Ovary (tissue), 9 donors: Measurements from ENCODE around the gene ITGA2. TPM values are rescaled to one million over a fixed set of nuclear protein-coding genes. Genes with fewer than 3 reads are reported as not detected.

Source experiments
- DNase-seq, 5 donors: peaks; one replicate each; pipeline ENCODE4 v3.0.0-alpha.2; 2019 to 2020
- H3K27ac ChIP-seq, 2 donors: fragments of 200-600 bp; one replicate each; pipeline versions ENCODE4 v1.5.1 to v1.8.0; 2019 to 2022
- H3K27me3 ChIP-seq: fragments of 200-600 bp; one replicate; pipeline ENCODE4 v1.8.0; 2022
- H3K36me3 ChIP-seq: fragments of 200-600 bp; sonication (generic); one replicate; pipeline ENCODE4 v1.5.1; 2019
- H3K4me1 ChIP-seq: one replicate; pipeline ENCODE4 v1.8.1; 2013; ENCODE audit warnings: mild to moderate bottlenecking, moderate library complexity; ENCODE audit not compliant: insufficient read depth
- H3K4me3 ChIP-seq: fragments of 200-600 bp; sonication (generic); one replicate; pipeline ENCODE4 v1.5.1; 2017
- H3K9me3 ChIP-seq, 2 donors: fragments of 200-600 bp in 1 of 2; sonication (generic) in 1 of 2; one replicate each; pipeline versions ENCODE4 v1.5.1 to v1.8.1; 2013 to 2019; ENCODE audit warnings: mild to moderate bottlenecking in 1 of 2, moderate library complexity in 1 of 2
- EP300 ChIP-seq: sonication (generic); formaldehyde crosslinking; IDR thresholded peaks from one replicate; pipeline ENCODE4 v1.6.1; 2017; ENCODE audit warnings: antibody characterized with exemption
- POLR2A ChIP-seq: fragments of 450-650 bp; IDR thresholded peaks from one replicate; pipeline ENCODE4 v1.6.1; 2017; ENCODE audit warnings: antibody characterized with exemption, mild to moderate bottlenecking, moderate library complexity
- WGBS, 3 donors: extraction: QIAGEN DNeasy Blood & Tissue Kit in 1 of 3; methylation state at CpG; one replicate each; pipeline versions ENCODE4 v1.1.5 to v1.1.7; 2013 to 2017; 5-methylcytosine and 5-hydroxymethylcytosine counted together
- intact Hi-C, 4 donors: fragments of 100-400 bp; cut with DNase I; formaldehyde crosslinking; loops; one replicate each; pipeline versions ENCODE4 v1.11.0 to v1.15.1; 2022 to 2023
- polyA plus RNA-seq, 2 donors: library from polyadenylated mRNA; stranded (reverse); fragments of 200-250 nt in 1 of 2; fragments of 350-450 nt in 1 of 2; fragmentation: Illumina TruSeq in 1 of 2; extraction: RNeasy Lipid Tissue Mini Kit (QIAGEN cat#74804) in 1 of 2; gene quantifications; one replicate each; pipeline ENCODE4 v1.2.3, GENCODE V29; 2013 to 2014
- total RNA-seq, 7 donors: library from RNA; depleted of rRNA in 2 of 7; stranded (reverse); fragments of >200 nt in 2 of 7; fragmentation: NEBNext Ultra II Directional in 3 of 7; extraction: Animal tissue kit (Norgen Biotek cat#: 25700) in 3 of 7; gene quantifications; one replicate each; pipeline versions ENCODE4 v1.1.0 to v1.2.4, GENCODE V29; 2016 to 2023
- TF ChIP-seq, protein P1 (sequence below), 3 donors: fragments of 450-650 bp in 2 of 3; fragments of 200-600 bp in 1 of 3; IDR thresholded peaks; one replicate each; pipeline versions ENCODE4 v1.5.1 to v1.8.0; 2016 to 2022; ENCODE audit warnings: antibody characterized with exemption in 3 of 3, mild to moderate bottlenecking in 1 of 3
- donor health status: DM: no; HTN: no; CAD: no; lungs with moderate emphysema.
- donor health status: DM: no; HTN: no; CAD: no.
- donor health status: Bipolar disorder and iron deficiency.
- donor health status: DM: yes; HTN: yes; CAD: no.
- donor health status: DM: no; HTN: no; CAD: no.
- donor health status: DM: yes; HTN: yes; CAD: no.

The ITGA2 gene
- total and polyA plus RNA-seq, 9 donors = 0.36 to 8.4 (median 1.7) TPM

DNA sequence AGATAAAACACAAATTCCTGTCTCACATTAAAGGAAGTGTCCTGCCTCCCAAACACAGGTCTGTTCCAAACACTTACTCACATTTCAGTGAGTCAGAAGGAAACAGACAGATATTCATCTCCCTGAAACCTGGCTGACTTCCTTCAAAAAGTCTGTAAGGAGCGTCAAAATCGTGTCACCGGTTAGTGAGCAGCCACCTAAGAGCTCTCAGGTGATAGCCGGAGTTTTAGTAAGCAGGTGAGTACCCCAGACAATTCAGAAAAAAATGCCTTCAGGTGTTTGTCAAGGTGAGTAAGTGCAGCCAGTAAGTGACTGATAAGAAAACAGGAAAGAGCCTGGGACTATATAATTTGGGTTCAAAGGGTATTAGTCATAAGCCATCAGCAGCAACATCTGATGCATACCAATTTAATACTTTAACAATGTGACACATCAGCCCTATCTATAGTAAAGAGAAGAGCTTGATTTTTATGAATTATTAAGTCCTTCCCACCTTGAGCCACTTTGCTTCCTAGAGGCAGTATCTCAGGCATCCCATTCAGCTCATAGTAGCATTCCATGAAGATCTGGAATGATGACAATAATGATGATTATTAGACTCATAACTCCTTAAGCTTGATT, 1.3 kb upstream of the ITGA2 start:
- Histone ChIP-seq H3K27me3 (no peaks in the 10 kb centered on the region), H3K36me3 (no peaks in the 10 kb centered on the region), H3K4me3 (no peak overlapping the region), H3K27ac (no peak overlapping the region), H3K4me1 (peaks cover 4% of the 10 kb centered on the region), H3K9me3 (no peaks in the 10 kb centered on the region)
- TF ChIP-seq EP300 (no peak), POLR2A (no peak)
- TF ChIP-seq, protein P1, sequence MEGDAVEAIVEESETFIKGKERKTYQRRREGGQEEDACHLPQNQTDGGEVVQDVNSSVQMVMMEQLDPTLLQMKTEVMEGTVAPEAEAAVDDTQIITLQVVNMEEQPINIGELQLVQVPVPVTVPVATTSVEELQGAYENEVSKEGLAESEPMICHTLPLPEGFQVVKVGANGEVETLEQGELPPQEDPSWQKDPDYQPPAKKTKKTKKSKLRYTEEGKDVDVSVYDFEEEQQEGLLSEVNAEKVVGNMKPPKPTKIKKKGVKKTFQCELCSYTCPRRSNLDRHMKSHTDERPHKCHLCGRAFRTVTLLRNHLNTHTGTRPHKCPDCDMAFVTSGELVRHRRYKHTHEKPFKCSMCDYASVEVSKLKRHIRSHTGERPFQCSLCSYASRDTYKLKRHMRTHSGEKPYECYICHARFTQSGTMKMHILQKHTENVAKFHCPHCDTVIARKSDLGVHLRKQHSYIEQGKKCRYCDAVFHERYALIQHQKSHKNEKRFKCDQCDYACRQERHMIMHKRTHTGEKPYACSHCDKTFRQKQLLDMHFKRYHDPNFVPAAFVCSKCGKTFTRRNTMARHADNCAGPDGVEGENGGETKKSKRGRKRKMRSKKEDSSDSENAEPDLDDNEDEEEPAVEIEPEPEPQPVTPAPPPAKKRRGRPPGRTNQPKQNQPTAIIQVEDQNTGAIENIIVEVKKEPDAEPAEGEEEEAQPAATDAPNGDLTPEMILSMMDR (IDR thresholded peaks at IDR 0.05) = no peak
- 85 to 89% (median 86%) methylated on average over 4 of the region's 4 CpGs for WGBS, 3 donors
- intact Hi-C loops = no loop called here
- no peak for DNase-seq

DNA sequence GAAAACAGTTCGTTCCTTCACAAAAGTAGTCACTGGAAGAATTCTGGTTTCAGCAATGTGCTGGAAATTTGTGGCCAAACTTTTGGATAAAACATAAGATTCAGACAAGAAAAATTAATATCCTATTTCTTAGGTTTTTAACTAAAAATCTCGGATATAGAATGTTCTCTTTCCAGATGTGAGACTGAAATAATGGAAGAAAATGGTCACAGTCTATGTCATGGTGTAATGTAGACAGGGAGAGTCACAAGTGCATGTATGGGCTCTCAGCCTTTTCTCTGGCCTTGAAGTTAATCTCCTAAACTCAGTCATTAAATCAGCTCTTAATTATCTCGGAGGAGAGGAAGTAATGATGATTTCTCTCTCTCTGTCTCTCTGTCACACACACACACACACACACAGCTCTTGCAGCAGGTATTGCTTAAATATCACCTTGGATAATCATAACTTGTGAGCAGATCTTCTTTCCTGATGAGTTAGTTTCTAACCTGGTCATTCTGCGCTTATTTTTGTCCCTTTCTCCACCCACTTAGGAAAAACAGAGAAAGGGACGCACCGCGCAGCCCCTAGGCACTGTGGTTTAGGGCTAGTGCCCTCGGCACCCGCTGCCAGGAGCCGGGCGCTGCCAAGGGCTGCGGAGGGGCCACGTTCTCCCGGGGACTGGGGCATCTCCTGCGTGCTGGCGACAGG, 672 bp upstream of the ITGA2 start:
- no peak for DNase-seq
- intact Hi-C loops = no loop called here
- H3K4me1 ChIP-seq = peaks cover 4% of the 10 kb centered on the region
- H3K27ac ChIP-seq = no peak overlapping the region
- H3K27me3 ChIP-seq = no peaks in the 10 kb centered on the region
- 6 to 12% (median 8%) methylated on average over 14 to 16 of the region's 16 CpGs for WGBS, 3 donors
- H3K36me3 ChIP-seq = no peaks in the 10 kb centered on the region
- H3K4me3 ChIP-seq = peak overlapping the region; percentile 45
- H3K9me3 ChIP-seq = no peaks in the 10 kb centered on the region
- TF ChIP-seq, protein P1 (IDR thresholded peaks at IDR 0.05) = no peak
- TF ChIP-seq POLR2A (no peak), EP300 (no peak)

DNA sequence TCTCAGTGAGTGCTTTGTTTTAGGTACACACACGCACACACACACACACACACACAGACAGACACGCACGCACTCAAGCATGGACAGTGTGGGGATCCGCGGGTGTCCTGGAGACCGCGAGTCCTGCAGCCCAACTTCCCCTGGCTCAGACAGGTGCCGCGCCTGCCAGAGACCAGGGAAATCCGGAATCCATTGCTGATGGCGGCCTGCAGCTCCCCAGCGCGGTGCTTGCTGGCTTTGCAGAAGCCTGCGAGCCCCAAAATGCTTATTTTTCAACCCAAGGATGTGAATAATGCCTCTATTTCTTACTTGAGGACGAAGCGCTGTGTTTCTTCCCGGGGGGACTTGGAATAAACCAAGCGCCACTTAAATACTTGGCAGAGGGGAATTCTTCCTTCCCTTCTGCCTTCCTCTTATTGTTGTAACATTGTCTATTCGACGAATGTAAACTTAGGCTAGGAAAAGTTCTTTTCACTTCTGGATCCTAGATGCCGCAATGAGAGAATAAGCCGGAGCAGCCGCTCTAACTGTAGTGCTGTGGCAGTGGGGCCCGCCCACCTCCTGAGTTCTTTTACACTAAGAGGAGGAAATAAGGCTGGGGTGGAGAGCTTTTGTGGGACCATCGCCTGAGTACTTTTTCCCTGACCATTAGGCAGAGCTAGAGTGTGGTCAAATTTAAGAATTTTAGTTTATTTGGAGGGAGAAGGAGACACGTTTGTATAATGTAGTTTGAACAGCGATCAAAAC, 802 bp downstream of the ITGA2 start:
- Histone ChIP-seq H3K36me3 (no peaks in the 10 kb centered on the region), H3K4me3 (peak overlapping the region; percentile 45), H3K4me1 (peaks cover 4% of the 10 kb centered on the region), H3K9me3 (no peaks in the 10 kb centered on the region), H3K27ac (no peak overlapping the region), H3K27me3 (no peaks in the 10 kb centered on the region)
- WGBS, 3 donors = 3 to 5% (median 3%) methylated on average over 25 to 27 of the region's 27 CpGs
- TF ChIP-seq EP300 (no peak), POLR2A (no peak)
- TF ChIP-seq, protein P1 (IDR thresholded peaks at IDR 0.05) = no peak
- intact Hi-C loops = no loop called here
- peak; percentile 14 to 43 (median 29) for DNase-seq

DNA sequence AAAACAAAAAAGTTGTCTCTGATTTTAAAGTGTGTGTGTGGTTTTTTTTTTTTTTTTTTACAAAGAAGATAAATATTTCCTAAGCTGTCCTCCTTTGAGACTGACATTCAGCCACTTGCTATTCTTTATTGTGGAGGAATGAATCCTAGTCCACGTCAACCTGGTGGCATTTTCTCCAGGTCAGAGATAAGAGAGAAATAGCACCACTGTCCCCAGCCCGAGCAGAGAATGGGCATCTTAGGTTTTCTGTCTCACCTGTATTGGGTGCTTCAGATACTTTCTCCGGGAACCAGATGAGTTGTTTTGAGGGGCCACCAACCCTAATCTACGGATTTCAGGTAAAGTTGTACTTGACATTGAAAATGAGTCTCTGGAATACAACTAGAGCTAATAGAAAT, 1.4 kb downstream of the ITGA2 start:
- no peaks in the 10 kb centered on the region for H3K9me3 ChIP-seq
- H3K27ac ChIP-seq = no peak overlapping the region
- no peaks in the 10 kb centered on the region for H3K27me3 ChIP-seq
- TF ChIP-seq, protein P1 (IDR thresholded peaks at IDR 0.05) = no peak
- TF ChIP-seq EP300 (no peak), POLR2A (no peak)
- DNase-seq = no peak
- intact Hi-C loops = no loop called here
- H3K4me1 ChIP-seq = peaks cover 4% of the 10 kb centered on the region
- H3K36me3 ChIP-seq = no peaks in the 10 kb centered on the region
- no peak overlapping the region for H3K4me3 ChIP-seq
- WGBS, 3 donors = 60 to 69% (median 62%) methylated on average over 4 of the region's 4 CpGs
